Muscle of back (tissue), 11 donors: ENCODE results near the gene ABCG2. TPM values are rescaled to one million over a fixed set of nuclear protein-coding genes. Genes with fewer than 3 reads are reported as not detected.
"Not testable (repeated sequence)": the region's sequence is repeated elsewhere in the genome, so short reads cannot be mapped to it uniquely, and the experiment has no call there.

Experiments
- DNase-seq, 3 donors: peaks; one replicate each; pipeline versions ENCODE4 v3.0.0 to v3.0.0-alpha.2; 2013
- polyA plus RNA-seq, 10 donors: library from polyadenylated mRNA; unstranded; fragments of 120-200 nt; gene quantifications; one replicate each; pipeline ENCODE4 v1.2.1, GENCODE V29; 2013; ENCODE audit not compliant: insufficient read length in 10 of 10

ABCG2 gene
- polyA plus RNA-seq, 10 donors, result 3.1 to 6.0 (median 4.4) TPM

- DNase-seq, result no peak
Measured at GRCh38 chr4:88166608-88167007, 8.2 kb upstream of the ABCG2 start.

- DNase-seq, result peak in 2 of 3 donors; percentile 1 to 22
Measured at GRCh38 chr4:88163336-88163735, 4.9 kb upstream of the ABCG2 start.

- DNase-seq, result no peak
Measured at GRCh38 chr4:88162626-88163025, 4.2 kb upstream of the ABCG2 start.

GRCh38 chr4:88159229-88159725 lies 838 bp upstream of the ABCG2 start:
- DNase-seq, result no peak

GRCh38 chr4:88158038-88158488 lies 376 bp downstream of the ABCG2 start:
- DNase-seq, result no peak

GRCh38 chr4:88152331-88152730 lies 6.1 kb downstream of the ABCG2 start:
- not testable (repeated sequence) for DNase-seq

- DNase-seq, result no peak
Measured at GRCh38 chr4:88148560-88148959, 9.9 kb downstream of the ABCG2 start.

- DNase-seq, result no peak
Measured at GRCh38 chr4:88147799-88148217, 10.6 kb downstream of the ABCG2 start.

GRCh38 chr4:88146891-88147290 lies 11.5 kb downstream of the ABCG2 start:
- DNase-seq, result no peak

GRCh38 chr4:88144866-88145300 lies 13.6 kb downstream of the ABCG2 start:
- no peak for DNase-seq

- no peak for DNase-seq
Measured at GRCh38 chr4:88144048-88144447, 14.4 kb downstream of the ABCG2 start.

GRCh38 chr4:88143504-88143903 lies 14.9 kb downstream of the ABCG2 start:
- DNase-seq, result peak in 1 of 3 donors; percentile 11

GRCh38 chr4:88138561-88138960 lies 19.9 kb downstream of the ABCG2 start:
- DNase-seq, result peak in 1 of 3 donors; percentile 22

GRCh38 chr4:88137112-88137511 lies 21.3 kb downstream of the ABCG2 start:
- DNase-seq, result no peak

GRCh38 chr4:88136249-88136648 lies 22.2 kb downstream of the ABCG2 start:
- DNase-seq, result no peak

GRCh38 chr4:88135356-88135663 lies 23.1 kb downstream of the ABCG2 start:
- no peak for DNase-seq

- DNase-seq, result no peak
Measured at GRCh38 chr4:88134536-88135355, 23.7 kb downstream of the ABCG2 start.

- no peak for DNase-seq
Measured at GRCh38 chr4:88134111-88134510, 24.3 kb downstream of the ABCG2 start.

GRCh38 chr4:88130544-88131305 lies 27.7 kb downstream of the ABCG2 start:
- peak in 1 of 3 donors; percentile 5 for DNase-seq

GRCh38 chr4:88130003-88130402 lies 28.4 kb downstream of the ABCG2 start:
- no peak for DNase-seq

- not testable (repeated sequence) for DNase-seq
Measured at GRCh38 chr4:88122260-88122659, 36.2 kb downstream of the ABCG2 start.

GRCh38 chr4:88119943-88120342 lies 38.5 kb downstream of the ABCG2 start:
- no peak for DNase-seq

GRCh38 chr4:88115587-88115986 lies 42.9 kb downstream of the ABCG2 start:
- DNase-seq, result no peak
